Measurements from ENCODE around the gene CARD18. TPM values are rescaled to one million over a fixed set of nuclear protein-coding genes. Genes with fewer than 3 reads are reported as not detected.

The CARD18 gene
- total and polyA plus RNA-seq, 8 donors: not detected

- no peak overlapping the region for H3K4me3 ChIP-seq
- intact Hi-C loops (cut with DNase I): no loop called here
- DNase-seq (no peak), ATAC-seq (no peak)
- H3K9me3 ChIP-seq: no peaks in the 10 kb centered on the region
- no peaks in the 10 kb centered on the region for H3K4me1 ChIP-seq
- TF ChIP-seq CTCF (IDR thresholded peaks at IDR 0.05): no peak
- no peak overlapping the region for H3K27ac ChIP-seq
- H3K27me3 ChIP-seq: no peaks in the 10 kb centered on the region
- no peaks in the 10 kb centered on the region for H3K36me3 ChIP-seq
Observed at GRCh38 chr11:105092256-105093239, 47.0 kb downstream of the CARD18 start.

Other genes starting within 250 kb of the CARD18 start
- gene CASP12, start 241.3 kb downstream of the CARD18 start, total RNA-seq: 1 to 10 TPM in 1 of 2 donors, under 1 TPM in 1; 0.61 to 1.2 TPM
- 1 to 10 TPM in 3 of 6 donors, under 1 TPM in 3; 0.72 to 1.2 (median 0.97) TPM for gene CASP12, start 241.3 kb downstream of the CARD18 start, polyA plus RNA-seq (ENCODE audit: insufficient read length in 6 of 6)
- gene CASP4, start 171.2 kb downstream of the CARD18 start, total RNA-seq: 100 to 1,000 TPM in 1 of 2 donors, 10 to 100 TPM in 1; 91.8 to 103 TPM
- gene CASP4, start 171.2 kb downstream of the CARD18 start, polyA plus RNA-seq (ENCODE audit: insufficient read length in 6 of 6): 10 to 100 TPM; 62.6 to 97.4 (median 82.5) TPM
- gene CASP5, start 116.6 kb downstream of the CARD18 start, total RNA-seq: 1 to 10 TPM in 1 of 2 donors, under 1 TPM in 1; 0.50 to 3.3 TPM
- gene CASP5, start 116.6 kb downstream of the CARD18 start, polyA plus RNA-seq (ENCODE audit: insufficient read length in 6 of 6): under 1 TPM in 4 of 6 donors, not detected in 2; 0.13 to 0.31 (median 0.21) TPM
- 10 to 100 TPM; 56.8 to 84.0 TPM for gene CASP1, start 104.6 kb downstream of the CARD18 start, total RNA-seq
- gene CASP1, start 104.6 kb downstream of the CARD18 start, polyA plus RNA-seq (ENCODE audit: insufficient read length in 6 of 6): 10 to 100 TPM; 21.2 to 32.4 (median 26.1) TPM
- 10 to 100 TPM; 55.9 to 56.3 TPM for gene CARD16, start 94.4 kb downstream of the CARD18 start, total RNA-seq
- 10 to 100 TPM; 17.7 to 26.6 (median 22.3) TPM for gene CARD16, start 94.4 kb downstream of the CARD18 start, polyA plus RNA-seq (ENCODE audit: insufficient read length in 6 of 6)

Data from left lung (tissue), 10 donors.